Measurements from ENCODE around the gene PRPF8. TPM values are rescaled to one million over a fixed set of nuclear protein-coding genes. Genes with fewer than 3 reads are reported as not detected.
A peak's percentile ranks its signal among the peaks of the same experiment; 100 is the strongest.

PRPF8 gene
- total RNA-seq, 4 donors from 2014 or later = 141 to 187 (median 163) TPM

GRCh38 chr17:1643293-1643998, 41.2 kb downstream of the PRPF8 start:
- peak in 1 of 3 experiments; percentile 21 for TF ChIP-seq CTCF (IDR thresholded peaks at IDR 0.05)
- no peak for TF ChIP-seq POLR2AphosphoS5 (IDR thresholded peaks at IDR 0.05)
- 0% methylated on average over 2 of the region's 90 CpGs for WGBS
- peak overlapping the region; percentile 91 to 100 (median 97) for H3K27ac ChIP-seq (replicated peaks in 1 of 4)
- intact Hi-C loops (cut with DNase I) = no loop called here
- peaks cover 38 to 58% (median 56%) of the 10 kb centered on the region in 4 donors for H3K4me1 ChIP-seq
- no peaks in the 10 kb centered on the region for H3K27me3 ChIP-seq
- H3K4me3 ChIP-seq = peak overlapping the region; percentile 53 to 58 (median 56)
- DNase-seq (ENCODE audit: extremely low spot score) = no peak
- H3K9me3 ChIP-seq = no peaks in the 10 kb centered on the region
- peaks cover 0 to 20% (median 0%) of the 10 kb centered on the region in 4 donors for H3K36me3 ChIP-seq

- no peak for TF ChIP-seq POLR2A (IDR thresholded peaks at IDR 0.05; ENCODE audit: low read depth)
- TF ChIP-seq CTCF (IDR thresholded peaks at IDR 0.05) = no peak
- no peak for TF ChIP-seq EP300 (IDR thresholded peaks at IDR 0.05)
- no peak for TF ChIP-seq POLR2AphosphoS5 (IDR thresholded peaks at IDR 0.05)
- Histone ChIP-seq H3K27ac (replicated peaks in 1 of 4) (no peak overlapping the region), H3K27me3 (no peaks in the 10 kb centered on the region), H3K9me3 (no peaks in the 10 kb centered on the region), H3K4me3 (no peak overlapping the region), H3K36me3 (peaks cover 0 to 39% (median 8%) of the 10 kb centered on the region in 4 donors), H3K4me1 (peaks cover 14 to 34% (median 32%) of the 10 kb centered on the region in 4 donors)
- WGBS = 82% methylated on average over 12 of the region's 12 CpGs
- intact Hi-C loops (cut with DNase I) = no loop called here
- no peak for DNase-seq (ENCODE audit: extremely low spot score)
Observed at GRCh38 chr17:1641065-1641403, 43.6 kb downstream of the PRPF8 start.

GRCh38 chr17:1640329-1641064, 44.2 kb downstream of the PRPF8 start:
- Histone ChIP-seq H3K9me3 (no peaks in the 10 kb centered on the region), H3K4me1 (peaks cover 9 to 29% (median 26%) of the 10 kb centered on the region in 4 donors), H3K27me3 (no peaks in the 10 kb centered on the region), H3K4me3 (no peak overlapping the region), H3K27ac (replicated peaks in 1 of 4) (no peak overlapping the region), H3K36me3 (peaks cover 0 to 43% (median 12%) of the 10 kb centered on the region in 4 donors)
- intact Hi-C loops (cut with DNase I) = no loop called here
- no peak for TF ChIP-seq POLR2AphosphoS5 (IDR thresholded peaks at IDR 0.05)
- DNase-seq (ENCODE audit: extremely low spot score) = no peak
- WGBS = 77% methylated on average over 9 of the region's 23 CpGs

GRCh38 chr17:1639549-1640180, 45.0 kb downstream of the PRPF8 start:
- H3K4me1 ChIP-seq = peaks cover 8 to 20% (median 19%) of the 10 kb centered on the region in 4 donors
- H3K36me3 ChIP-seq = peaks cover 3 to 52% (median 17%) of the 10 kb centered on the region in 4 donors
- H3K4me3 ChIP-seq = no peak overlapping the region
- WGBS = 80% methylated on average over 4 of the region's 11 CpGs
- intact Hi-C loops (cut with DNase I) = no loop called here
- H3K9me3 ChIP-seq = no peaks in the 10 kb centered on the region
- no peak for TF ChIP-seq EP300 (IDR thresholded peaks at IDR 0.05)
- no peak for TF ChIP-seq CTCF (IDR thresholded peaks at IDR 0.05)
- TF ChIP-seq POLR2AphosphoS5 (IDR thresholded peaks at IDR 0.05) = no peak
- TF ChIP-seq POLR2A (IDR thresholded peaks at IDR 0.05; ENCODE audit: low read depth) = no peak
- no peak for DNase-seq (ENCODE audit: extremely low spot score)
- H3K27ac ChIP-seq (replicated peaks in 1 of 4) = no peak overlapping the region
- no peaks in the 10 kb centered on the region for H3K27me3 ChIP-seq

Data from esophagus muscularis mucosa (tissue), 4 donors.